Hepatocyte (in vitro differentiated cells): Measurements from ENCODE around the gene AP3M1.

Experiments used
- CTCF ChIP-seq: fragments of 200-600 bp; sonication (generic); IDR thresholded peaks from 2 replicates; pipeline ENCODE4 v1.5.1; 2016; ENCODE audit warnings: antibody characterized with exemption, mild to moderate bottlenecking; ENCODE audit not compliant: poor library complexity
- EZH2phosphoT487 ChIP-seq: fragments of 200-600 bp; sonication (generic); IDR thresholded peaks from one replicate; pipeline ENCODE4 v1.6.1; 2018; ENCODE audit warnings: antibody characterized with exemption, mild to moderate bottlenecking, low read depth, moderate library complexity; ENCODE audit not compliant: unreplicated experiment, severe bottlenecking

- no peak for TF ChIP-seq CTCF
- no peak for TF ChIP-seq EZH2phosphoT487
Measured at GRCh38 chr10:74111799-74112198, 38.8 kb downstream of the AP3M1 start.
